AG09309 (cell line): ENCODE measurements around the gene SREBF1.

Experiments used
- DNase-seq: peaks from one replicate; pipeline ENCODE4 v3.0.0-alpha.2; 2010; ENCODE audit warnings: low read depth
- H3K4me3 ChIP-seq: 2 replicates; pipeline ENCODE4 v1.5.1; 2011; ENCODE audit warnings: mild to moderate bottlenecking, low read depth, low read length, moderate library complexity; ENCODE audit not compliant: control insufficient read depth
- TF ChIP-seq, protein P1 (sequence below): IDR thresholded peaks from 2 replicates; pipeline ENCODE4 v1.5.1; 2011; ENCODE audit warnings: mild to moderate bottlenecking, low read depth, low read length, inconsistent platforms; ENCODE audit not compliant: insufficient read depth, control insufficient read depth; ENCODE audit errors: missing control alignments

SREBF1 gene

DNA sequence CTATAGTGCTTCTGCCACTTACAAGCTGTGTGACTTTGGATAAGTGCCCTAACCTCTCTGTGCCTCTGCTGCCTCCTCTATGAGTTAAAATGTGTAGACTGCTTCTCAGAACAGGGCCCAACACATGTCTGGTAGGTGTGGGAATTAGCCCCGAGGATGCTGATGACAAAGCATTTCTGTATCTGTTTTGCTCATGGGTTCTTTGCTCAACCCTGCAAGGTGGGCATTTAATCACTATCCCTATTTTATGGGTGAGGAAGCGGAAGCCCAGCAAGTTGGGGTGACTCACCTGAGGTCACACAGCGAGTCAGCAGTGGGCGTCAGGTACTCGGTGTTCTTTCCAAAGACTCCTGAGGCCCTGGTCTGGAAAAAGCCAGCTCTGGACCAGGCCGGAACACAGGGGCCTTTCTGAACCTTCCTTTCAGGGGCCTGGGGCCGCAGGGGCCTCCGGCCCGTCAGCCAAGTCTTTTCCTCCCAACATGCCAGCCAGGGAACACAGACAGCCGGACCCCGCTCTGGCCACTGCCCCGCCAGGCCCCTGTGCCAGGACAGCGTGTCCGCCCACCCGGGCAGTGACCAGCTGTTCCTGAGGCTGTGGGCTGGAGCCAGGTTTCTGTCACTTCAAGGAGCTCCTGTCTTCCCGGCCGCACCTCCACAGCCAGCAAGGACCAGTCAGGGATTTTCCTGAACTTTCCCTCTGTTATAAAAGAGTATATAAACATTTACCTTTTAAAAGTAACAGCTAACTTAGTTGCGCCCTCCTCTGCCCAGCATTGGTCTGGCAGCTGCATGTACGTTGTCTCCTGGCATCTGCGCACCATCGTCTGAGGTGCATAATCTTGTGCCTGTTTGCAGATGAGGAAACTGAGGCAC lies 62.5 kb downstream of the SREBF1 start:
- TF ChIP-seq, protein P1, sequence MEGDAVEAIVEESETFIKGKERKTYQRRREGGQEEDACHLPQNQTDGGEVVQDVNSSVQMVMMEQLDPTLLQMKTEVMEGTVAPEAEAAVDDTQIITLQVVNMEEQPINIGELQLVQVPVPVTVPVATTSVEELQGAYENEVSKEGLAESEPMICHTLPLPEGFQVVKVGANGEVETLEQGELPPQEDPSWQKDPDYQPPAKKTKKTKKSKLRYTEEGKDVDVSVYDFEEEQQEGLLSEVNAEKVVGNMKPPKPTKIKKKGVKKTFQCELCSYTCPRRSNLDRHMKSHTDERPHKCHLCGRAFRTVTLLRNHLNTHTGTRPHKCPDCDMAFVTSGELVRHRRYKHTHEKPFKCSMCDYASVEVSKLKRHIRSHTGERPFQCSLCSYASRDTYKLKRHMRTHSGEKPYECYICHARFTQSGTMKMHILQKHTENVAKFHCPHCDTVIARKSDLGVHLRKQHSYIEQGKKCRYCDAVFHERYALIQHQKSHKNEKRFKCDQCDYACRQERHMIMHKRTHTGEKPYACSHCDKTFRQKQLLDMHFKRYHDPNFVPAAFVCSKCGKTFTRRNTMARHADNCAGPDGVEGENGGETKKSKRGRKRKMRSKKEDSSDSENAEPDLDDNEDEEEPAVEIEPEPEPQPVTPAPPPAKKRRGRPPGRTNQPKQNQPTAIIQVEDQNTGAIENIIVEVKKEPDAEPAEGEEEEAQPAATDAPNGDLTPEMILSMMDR, result peak; percentile 42
- H3K4me3 ChIP-seq, result no peak overlapping the region
- no peak for DNase-seq

DNA sequence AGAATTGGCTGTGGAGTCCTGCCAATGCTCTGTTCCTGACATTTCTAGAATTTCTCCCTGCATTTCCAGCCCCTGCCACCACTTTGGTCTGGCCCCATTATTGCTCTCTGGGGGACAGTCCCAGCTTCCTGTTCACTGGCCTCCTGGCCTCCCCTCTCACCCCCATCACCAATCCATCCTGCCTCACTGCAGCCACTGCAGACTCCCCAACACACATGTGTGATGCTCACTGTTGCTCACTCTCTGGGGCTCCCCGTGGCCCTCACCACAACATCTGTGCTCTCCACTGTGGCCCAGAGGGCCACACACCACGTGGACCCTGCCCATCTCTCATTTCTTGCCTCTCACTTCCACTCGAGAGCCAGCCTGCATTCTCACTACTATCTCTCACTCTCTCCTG lies 64.6 kb downstream of the SREBF1 start:
- no peak overlapping the region for H3K4me3 ChIP-seq
- DNase-seq, result no peak
- TF ChIP-seq, protein P1, result no peak

DNA sequence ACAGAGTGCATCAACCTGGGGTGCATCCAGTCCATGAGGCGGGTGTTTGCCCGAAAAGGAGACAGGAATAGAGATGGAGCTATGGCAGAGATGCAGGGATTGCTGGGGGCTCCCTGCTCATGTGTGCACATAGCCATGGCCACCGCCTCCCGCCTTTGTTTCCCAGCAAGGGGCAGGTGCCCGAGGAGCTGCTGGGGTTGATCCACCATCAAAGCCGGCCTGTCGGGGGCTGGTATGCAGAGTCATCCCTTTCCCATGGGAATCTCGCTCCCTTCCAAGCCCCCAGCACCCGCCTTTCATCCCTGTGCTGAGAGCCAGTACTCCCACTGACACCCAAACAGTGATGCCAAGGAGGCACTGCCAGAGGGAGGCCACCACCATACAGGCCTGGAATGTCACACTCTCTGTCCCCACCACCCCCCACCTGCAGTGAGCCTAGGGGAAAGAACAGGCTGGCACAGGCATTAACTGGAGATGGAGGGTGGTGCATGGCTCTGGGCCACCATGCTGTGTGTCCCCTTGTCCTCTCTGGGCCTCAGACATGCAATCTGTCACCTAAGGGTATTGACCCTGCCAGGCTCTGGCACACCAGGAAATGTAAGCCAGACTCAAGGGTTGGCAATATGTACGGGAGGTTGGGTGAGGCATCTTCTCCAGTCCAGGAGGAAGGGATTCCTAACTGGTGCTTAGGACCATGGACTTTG lies 65.1 kb downstream of the SREBF1 start:
- DNase-seq, result no peak
- TF ChIP-seq, protein P1, result no peak
- H3K4me3 ChIP-seq, result no peak overlapping the region

DNA sequence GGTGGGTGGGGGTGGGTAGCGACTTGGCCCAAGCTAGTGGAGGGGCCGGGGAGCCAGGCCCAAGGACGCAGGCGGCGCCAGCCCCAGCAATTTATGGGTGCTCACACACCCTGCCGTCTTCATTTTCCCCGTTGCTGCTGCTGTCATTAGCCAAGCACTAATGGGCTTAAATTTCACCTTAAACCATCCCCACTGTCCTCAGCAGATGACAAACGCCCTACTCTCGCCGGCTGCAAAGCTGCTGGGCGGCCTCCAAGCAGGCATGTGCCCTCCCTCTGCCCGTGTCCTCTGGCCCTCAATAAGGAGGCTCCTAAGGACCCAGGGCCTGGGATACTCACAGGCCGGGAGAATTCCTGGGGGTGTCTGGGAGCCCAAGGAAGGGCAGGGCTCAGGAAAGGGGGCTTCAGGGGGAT lies 66.1 kb downstream of the SREBF1 start:
- TF ChIP-seq, protein P1, result no peak
- H3K4me3 ChIP-seq, result no peak overlapping the region
- DNase-seq, result no peak

DNA sequence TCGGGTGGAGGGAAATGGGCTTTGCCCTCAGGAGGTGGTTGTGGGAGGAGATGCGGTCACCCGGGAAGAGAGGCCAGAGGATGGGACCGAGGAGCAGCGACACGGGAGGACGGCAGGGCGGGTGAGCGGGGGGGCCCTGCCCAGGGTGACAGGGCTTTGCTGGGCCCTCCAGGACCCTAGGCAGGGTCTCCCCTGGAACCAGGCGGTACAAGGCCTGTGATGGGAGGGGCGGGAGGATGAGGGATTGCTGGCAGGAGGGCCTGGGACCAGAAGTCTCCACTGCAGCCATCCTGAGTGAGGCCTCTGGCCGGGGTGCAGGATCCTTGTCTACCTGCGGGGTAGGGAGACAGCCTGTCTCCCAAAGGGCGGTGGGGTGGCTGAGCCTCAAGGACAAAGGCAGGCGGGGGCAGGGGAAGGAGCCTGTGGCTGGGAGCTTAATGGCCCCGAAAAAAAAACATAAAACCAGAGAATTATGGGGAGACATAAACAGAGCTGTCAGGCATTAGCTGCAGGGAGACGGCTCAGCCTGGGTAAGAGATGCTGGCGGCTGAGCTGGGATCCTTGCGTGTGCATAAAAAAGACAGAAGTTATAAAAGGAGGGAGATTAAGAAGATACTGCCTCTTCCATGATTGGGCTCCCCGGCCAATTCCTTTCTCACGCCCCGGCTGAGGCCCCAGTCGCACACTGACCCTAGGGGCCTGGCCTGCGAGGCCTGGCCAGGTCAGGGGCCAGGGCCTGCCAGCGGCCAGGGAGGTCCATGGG lies 66.7 kb downstream of the SREBF1 start:
- no peak overlapping the region for H3K4me3 ChIP-seq
- TF ChIP-seq, protein P1, result no peak
- DNase-seq, result no peak

DNA sequence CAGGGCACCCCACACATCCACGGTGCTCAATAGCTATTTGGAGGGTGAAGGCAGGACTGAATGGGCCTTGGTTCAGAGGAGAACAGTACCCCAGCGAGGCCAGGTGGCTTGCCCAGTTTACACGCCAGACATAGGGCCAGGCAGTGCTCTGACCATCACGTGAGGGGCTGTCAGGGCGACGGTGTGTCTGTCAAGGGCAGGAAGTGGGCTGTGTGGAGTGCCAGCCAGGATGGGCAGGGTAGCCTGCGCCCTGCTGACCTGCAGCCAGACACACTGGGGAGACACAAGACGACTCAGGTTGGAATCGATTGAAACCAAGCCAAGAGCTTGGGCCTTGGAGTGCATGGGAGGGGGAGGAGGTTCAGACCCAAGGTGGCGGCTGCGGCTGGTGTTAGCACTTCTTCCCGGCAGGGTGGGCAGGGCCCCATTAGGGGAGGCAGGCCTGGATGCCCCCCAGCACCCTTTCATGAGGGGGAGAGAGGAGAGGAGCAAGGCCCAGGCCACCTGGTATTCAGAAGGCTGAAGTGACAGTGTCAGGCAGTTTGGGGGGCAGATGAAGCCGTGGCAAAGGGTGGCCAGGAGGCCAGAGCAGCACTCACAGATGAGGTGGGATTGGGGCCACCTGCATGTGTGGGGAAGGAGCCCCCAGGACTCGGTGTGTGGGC lies 68.2 kb downstream of the SREBF1 start:
- no peak overlapping the region for H3K4me3 ChIP-seq
- TF ChIP-seq, protein P1, result no peak
- no peak for DNase-seq
